Measurements from ENCODE around the gene SH3RF1. TPM values are rescaled to one million over a fixed set of nuclear protein-coding genes. Genes with fewer than 3 reads are reported as not detected.

The SH3RF1 gene
- total RNA-seq, 2 donors from 2014 or later = 37.6 to 68.8 TPM

DNA sequence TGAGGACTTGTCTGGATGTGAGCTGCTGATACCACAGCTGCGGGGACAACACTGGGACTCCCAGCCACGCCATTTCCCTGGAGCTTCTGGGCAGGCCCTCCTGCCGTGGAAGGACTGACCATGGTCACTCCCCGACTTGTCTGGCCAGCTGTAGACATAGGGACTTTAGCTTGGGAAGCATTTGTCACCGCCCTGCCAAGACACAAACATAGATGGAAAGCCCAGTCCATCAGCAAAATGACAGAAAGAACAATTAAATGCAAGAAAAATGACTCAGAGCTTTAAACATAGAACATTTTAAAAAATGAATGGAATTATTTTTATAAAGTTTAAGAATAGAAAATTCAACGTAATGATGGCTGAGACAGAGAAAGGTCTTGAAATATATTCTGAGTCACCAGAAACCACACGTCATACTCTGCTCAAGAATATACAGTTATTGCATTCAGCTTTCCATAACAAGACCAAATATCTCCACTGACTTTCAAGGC, 153.1 kb downstream of the SH3RF1 start:
- no peak overlapping the region for H3K4me3 ChIP-seq (ENCODE audit: low read length)
- no peaks in the 10 kb centered on the region for H3K4me1 ChIP-seq (ENCODE audit: control insufficient read depth, insufficient read depth, low read length)
- H3K27me3 ChIP-seq (ENCODE audit: control insufficient read depth, insufficient read depth, low read length, poor library complexity, severe bottlenecking) = no peaks in the 10 kb centered on the region
- Mint-ChIP-seq H3K36me3 (ENCODE audit: low read depth) (peaks cover 65% of the 10 kb centered on the region), H3K27ac (no peak overlapping the region), H3K27me3 (ENCODE audit: insufficient read depth) (no peaks in the 10 kb centered on the region), H3K4me3 (no peak overlapping the region), H3K9me3 (no peaks in the 10 kb centered on the region), H3K4me1 (no peaks in the 10 kb centered on the region)
- DNase-seq = no peak
- WGBS, 2 experiments (ENCODE audit: insufficient coverage in 1 of 2, insufficient read length in 1 of 2) = 95% methylated on average over 4 to 7 of the region's 7 CpGs
- H3K27ac ChIP-seq (ENCODE audit: low read depth, low read length) = no peak overlapping the region
- TF ChIP-seq, protein P1, sequence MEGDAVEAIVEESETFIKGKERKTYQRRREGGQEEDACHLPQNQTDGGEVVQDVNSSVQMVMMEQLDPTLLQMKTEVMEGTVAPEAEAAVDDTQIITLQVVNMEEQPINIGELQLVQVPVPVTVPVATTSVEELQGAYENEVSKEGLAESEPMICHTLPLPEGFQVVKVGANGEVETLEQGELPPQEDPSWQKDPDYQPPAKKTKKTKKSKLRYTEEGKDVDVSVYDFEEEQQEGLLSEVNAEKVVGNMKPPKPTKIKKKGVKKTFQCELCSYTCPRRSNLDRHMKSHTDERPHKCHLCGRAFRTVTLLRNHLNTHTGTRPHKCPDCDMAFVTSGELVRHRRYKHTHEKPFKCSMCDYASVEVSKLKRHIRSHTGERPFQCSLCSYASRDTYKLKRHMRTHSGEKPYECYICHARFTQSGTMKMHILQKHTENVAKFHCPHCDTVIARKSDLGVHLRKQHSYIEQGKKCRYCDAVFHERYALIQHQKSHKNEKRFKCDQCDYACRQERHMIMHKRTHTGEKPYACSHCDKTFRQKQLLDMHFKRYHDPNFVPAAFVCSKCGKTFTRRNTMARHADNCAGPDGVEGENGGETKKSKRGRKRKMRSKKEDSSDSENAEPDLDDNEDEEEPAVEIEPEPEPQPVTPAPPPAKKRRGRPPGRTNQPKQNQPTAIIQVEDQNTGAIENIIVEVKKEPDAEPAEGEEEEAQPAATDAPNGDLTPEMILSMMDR (conservative IDR thresholded peaks at IDR 0.05) = no peak
- H3K9me3 ChIP-seq (ENCODE audit: control insufficient read depth, low read length) = no peaks in the 10 kb centered on the region
- no peak overlapping the region for H3K9ac ChIP-seq (ENCODE audit: extremely low read depth, low read length, poor library complexity, severe bottlenecking)
- H3K36me3 ChIP-seq (ENCODE audit: control insufficient read depth, insufficient read depth, low read length) = peaks cover 94% of the 10 kb centered on the region

DNA sequence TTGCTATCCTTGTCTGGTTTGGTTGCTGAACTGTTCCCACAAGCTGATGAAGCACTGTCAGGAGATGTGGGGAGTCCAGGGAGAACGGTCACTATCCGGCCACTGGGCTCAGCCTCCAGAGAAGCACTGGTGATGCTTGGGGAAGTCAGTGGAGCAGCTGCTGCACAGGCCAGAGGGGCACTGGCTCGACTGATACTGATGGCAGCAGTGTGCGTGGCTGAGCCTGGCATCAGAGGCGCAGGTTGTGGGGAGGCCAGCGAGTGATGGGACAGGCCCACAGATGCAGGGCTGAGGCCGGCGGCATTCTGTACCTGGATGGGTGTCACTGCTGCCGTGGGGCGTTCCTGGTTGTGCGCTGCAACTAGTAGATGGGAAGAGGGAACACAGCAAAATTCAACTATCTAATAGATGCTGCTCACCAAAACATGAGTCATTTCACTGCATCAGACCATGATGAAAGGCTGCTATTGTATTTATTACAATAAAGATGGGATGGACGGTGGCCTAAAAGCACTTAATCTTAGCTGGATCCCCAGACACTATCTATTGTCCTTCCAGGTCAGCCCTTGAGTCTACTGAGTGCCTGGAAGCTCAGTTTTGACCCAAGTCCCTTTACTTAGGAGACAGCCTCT, 154.4 kb downstream of the SH3RF1 start:
- peak; percentile 43 for DNase-seq
- TF ChIP-seq, protein P1 (conservative IDR thresholded peaks at IDR 0.05) = no peak
- Mint-ChIP-seq H3K36me3 (ENCODE audit: low read depth) (peaks cover 68% of the 10 kb centered on the region), H3K4me3 (no peak overlapping the region), H3K4me1 (no peaks in the 10 kb centered on the region), H3K27ac (no peak overlapping the region), H3K27me3 (ENCODE audit: insufficient read depth) (no peaks in the 10 kb centered on the region), H3K9me3 (no peaks in the 10 kb centered on the region)
- Histone ChIP-seq H3K9ac (ENCODE audit: extremely low read depth, low read length, poor library complexity, severe bottlenecking) (no peak overlapping the region), H3K4me1 (ENCODE audit: control insufficient read depth, insufficient read depth, low read length) (no peaks in the 10 kb centered on the region), H3K9me3 (ENCODE audit: control insufficient read depth, low read length) (no peaks in the 10 kb centered on the region), H3K36me3 (ENCODE audit: control insufficient read depth, insufficient read depth, low read length) (peaks cover 94% of the 10 kb centered on the region), H3K27me3 (ENCODE audit: control insufficient read depth, insufficient read depth, low read length, poor library complexity, severe bottlenecking) (no peaks in the 10 kb centered on the region), H3K27ac (ENCODE audit: low read depth, low read length) (no peak overlapping the region), H3K4me3 (ENCODE audit: low read length) (no peak overlapping the region)
- WGBS, 2 experiments (ENCODE audit: insufficient coverage in 1 of 2, insufficient read length in 1 of 2) = 97 to 100% methylated on average over 2 to 12 of the region's 12 CpGs

DNA sequence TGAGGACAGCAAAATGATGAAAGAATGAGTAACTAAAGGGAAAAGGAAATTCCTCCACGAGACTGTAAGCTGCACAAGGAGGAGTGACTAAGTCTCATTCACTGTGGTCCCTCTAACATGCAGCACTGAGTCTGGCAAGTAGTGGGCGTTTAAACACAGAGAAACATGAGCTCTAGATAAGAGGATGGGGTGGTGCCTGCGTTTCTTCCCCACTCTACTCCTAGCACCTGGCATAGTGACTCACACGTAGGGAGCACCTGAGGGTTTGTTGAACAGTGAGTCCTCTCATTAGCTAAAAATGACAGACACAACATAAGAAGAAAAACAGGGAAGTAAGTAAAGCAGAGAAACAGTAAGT, 154.9 kb downstream of the SH3RF1 start:
- TF ChIP-seq, protein P1 (conservative IDR thresholded peaks at IDR 0.05) = peak; percentile 12
- peaks cover 65% of the 10 kb centered on the region for H3K36me3 Mint-ChIP-seq (ENCODE audit: low read depth)
- H3K27ac ChIP-seq (ENCODE audit: low read depth, low read length) = no peak overlapping the region
- H3K9me3 Mint-ChIP-seq = no peaks in the 10 kb centered on the region
- no peaks in the 10 kb centered on the region for H3K9me3 ChIP-seq (ENCODE audit: control insufficient read depth, low read length)
- H3K27me3 ChIP-seq (ENCODE audit: control insufficient read depth, insufficient read depth, low read length, poor library complexity, severe bottlenecking) = no peaks in the 10 kb centered on the region
- WGBS, 2 experiments (ENCODE audit: insufficient coverage in 1 of 2, insufficient read length in 1 of 2) = 83 to 84% methylated on average over 3 to 4 of the region's 4 CpGs
- no peaks in the 10 kb centered on the region for H3K27me3 Mint-ChIP-seq (ENCODE audit: insufficient read depth)
- no peaks in the 10 kb centered on the region for H3K4me1 Mint-ChIP-seq
- DNase-seq = peak; percentile 44
- H3K9ac ChIP-seq (ENCODE audit: extremely low read depth, low read length, poor library complexity, severe bottlenecking) = no peak overlapping the region
- H3K4me3 Mint-ChIP-seq = no peak overlapping the region
- H3K4me3 ChIP-seq (ENCODE audit: low read length) = no peak overlapping the region
- no peaks in the 10 kb centered on the region for H3K4me1 ChIP-seq (ENCODE audit: control insufficient read depth, insufficient read depth, low read length)
- H3K36me3 ChIP-seq (ENCODE audit: control insufficient read depth, insufficient read depth, low read length) = peaks cover 93% of the 10 kb centered on the region
- H3K27ac Mint-ChIP-seq = no peak overlapping the region

Data from endodermal cell (in vitro differentiated cells).